GM21576 (cell line): ENCODE measurements around the gene CREBBP.

Experiments
- ATAC-seq: cut with Tn5 transposase; IDR thresholded peaks from one replicate; pipeline ENCODE4 v1.9.1; 2021; ENCODE audit warnings: mild to moderate bottlenecking, moderate library complexity; ENCODE audit not compliant: unreplicated experiment

The CREBBP gene

DNA sequence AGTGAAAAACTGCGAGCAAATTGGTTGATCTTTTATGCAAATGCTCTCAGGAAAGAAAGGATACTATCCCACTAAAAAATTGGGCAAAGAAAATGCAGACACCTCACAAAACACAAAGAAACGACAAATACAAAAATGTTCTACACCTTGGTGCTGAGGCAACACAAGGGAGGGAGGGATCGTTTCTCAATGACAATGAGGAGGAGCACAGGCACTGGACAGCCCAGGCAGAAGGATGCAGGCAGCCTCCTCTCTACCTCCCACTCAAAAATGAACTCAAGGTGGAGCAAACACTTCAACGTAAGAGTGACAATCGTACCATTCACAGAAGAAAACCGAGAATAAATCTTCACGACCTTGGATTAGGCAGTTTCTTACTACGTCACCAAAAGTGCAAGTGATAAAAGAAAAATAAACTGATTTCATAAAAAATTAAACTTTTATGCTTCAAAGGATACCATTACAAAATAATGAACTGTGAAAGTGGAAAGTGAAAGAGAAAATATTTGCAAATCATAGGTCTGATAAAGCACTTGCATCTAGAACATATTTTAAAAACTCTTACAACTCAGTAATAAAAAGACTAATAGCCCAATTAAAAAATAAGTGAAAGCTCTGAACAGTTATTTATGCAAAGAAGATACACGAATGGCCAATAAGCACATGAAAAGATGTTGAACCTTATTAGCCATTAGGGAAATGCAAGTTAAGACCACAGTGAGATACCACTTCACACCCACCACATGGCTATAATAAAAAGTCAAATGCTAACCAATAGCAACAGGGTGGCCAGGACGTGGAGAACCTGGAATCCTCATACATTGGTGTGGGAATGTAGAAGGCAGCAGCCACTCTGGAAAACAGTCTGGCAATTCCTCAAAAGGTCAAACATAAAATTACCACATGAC, 82.4 kb downstream of the CREBBP start:
- ATAC-seq, result no peak

DNA sequence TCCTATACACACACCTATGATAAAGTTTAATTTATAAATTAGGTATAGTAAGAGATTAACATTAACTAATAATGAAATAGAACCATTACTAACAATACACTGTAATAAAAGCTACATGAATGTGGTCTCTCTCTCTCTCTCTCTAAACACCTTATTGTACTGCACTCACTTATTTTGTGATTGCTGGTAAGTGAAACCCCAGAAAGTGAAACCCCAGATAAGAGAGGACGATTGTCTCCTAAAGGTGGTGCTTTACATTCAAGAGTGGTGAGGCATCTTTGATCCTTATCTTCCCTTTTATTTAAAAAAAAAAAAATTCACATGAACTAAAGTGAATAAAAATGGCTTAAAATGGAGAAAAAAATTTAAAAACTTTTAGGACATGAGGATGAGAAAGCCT, 83.0 kb downstream of the CREBBP start:
- peak; percentile 59 for ATAC-seq

- ATAC-seq, result no peak
Measured at GRCh38 chr16:3793161-3793576, 87.3 kb downstream of the CREBBP start.

- no peak for ATAC-seq
Measured at GRCh38 chr16:3792472-3793012, 88.0 kb downstream of the CREBBP start.

GRCh38 chr16:3791701-3792100, 88.8 kb downstream of the CREBBP start:
- ATAC-seq, result no peak

DNA sequence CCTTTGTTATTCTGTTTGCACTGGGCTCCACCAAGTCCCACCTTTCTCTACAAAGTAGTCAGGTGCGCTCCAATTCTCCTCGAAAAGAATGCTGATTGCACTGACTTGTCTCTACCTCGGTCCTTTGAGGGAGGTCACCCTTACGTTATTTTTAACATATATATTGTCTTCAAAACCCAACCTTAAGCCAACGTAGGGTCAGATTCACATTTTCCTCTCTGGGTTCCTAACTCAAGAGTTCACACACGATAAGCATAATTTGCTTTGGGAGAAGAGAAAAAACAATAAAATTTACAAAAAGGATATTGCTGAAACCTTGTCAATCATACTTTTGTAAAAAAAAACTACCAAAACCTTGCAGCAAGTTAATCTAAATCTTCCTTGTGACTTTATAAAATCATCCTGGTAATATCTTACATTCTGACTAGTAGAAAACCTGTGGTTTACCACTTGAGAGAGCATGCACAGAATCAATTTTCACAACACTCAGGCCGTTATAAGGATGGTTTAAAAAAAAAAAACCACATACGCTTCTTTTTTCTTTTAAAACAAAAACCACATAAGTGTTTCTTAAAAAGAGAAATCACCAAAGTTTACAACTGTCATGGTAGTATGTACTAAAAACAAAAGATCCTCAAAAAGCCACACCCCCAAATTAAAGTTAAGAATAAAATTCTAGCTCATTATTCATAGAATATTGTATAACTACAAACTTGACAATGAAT, 91.0 kb downstream of the CREBBP start:
- no peak for ATAC-seq

- no peak for ATAC-seq
Measured at GRCh38 chr16:3788711-3789374, 91.7 kb downstream of the CREBBP start.

DNA sequence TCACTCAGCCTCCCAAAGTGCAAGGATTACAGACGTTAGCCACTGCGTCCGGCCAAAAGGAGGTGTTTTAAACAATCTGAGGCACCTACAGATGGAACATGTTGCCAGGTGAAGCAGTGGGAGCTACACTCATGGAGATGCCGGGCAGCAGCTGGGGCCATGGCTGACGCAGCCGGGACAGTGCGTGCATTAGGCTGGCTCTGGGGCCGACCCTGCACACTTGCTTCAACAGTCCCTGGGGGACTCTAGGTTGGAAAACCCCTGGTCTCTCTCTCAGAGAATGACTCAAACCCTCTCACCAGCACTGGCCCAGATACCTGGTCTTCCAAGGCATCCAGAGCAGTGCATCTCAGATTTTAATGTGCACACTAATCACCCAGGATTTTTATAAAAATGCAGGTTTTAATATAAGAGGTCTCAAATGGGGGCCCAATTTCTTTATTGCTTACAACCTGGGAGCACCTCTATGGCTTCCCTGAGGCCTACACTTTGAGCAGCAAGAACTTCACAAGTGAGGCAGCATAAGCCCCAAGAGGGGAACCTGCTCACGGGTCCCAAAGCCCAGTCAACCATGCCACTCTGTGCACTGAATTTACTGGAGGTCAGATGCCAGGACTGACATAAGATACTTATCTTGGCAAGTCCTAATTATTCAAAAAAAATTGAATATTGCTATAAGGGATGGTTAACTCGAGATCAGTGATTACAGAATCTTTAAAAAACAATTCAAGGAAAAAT, 92.4 kb downstream of the CREBBP start:
- ATAC-seq, result no peak

- ATAC-seq, result no peak
Measured at GRCh38 chr16:3785413-3785812, 95.1 kb downstream of the CREBBP start.

DNA sequence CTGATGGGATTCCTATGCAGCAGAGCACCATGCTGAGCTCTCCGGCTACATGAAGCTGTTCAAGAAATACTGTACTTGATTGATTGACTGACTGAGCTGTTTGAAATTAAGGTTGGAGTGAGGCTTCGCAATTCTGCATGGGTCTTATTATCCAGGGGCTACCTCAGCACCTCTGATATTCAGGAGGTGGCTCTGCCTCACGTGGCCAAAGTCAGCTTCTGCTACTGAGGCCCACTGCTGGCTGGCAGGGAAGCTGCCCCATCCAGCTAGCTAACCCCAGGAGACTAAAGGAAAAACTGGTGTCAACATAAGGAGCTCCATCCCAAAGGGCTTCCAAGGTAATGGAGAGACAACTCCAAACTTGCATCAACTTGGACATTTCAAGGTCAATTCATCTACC, 97.0 kb downstream of the CREBBP start:
- ATAC-seq, result no peak

- ATAC-seq, result no peak
Measured at GRCh38 chr16:3782566-3782965, 97.9 kb downstream of the CREBBP start.

GRCh38 chr16:3781421-3781820, 99.1 kb downstream of the CREBBP start:
- no peak for ATAC-seq

- no peak for ATAC-seq
Measured at GRCh38 chr16:3780570-3780969, 99.9 kb downstream of the CREBBP start.

GRCh38 chr16:3776316-3776715, 104.2 kb downstream of the CREBBP start:
- no peak for ATAC-seq

DNA sequence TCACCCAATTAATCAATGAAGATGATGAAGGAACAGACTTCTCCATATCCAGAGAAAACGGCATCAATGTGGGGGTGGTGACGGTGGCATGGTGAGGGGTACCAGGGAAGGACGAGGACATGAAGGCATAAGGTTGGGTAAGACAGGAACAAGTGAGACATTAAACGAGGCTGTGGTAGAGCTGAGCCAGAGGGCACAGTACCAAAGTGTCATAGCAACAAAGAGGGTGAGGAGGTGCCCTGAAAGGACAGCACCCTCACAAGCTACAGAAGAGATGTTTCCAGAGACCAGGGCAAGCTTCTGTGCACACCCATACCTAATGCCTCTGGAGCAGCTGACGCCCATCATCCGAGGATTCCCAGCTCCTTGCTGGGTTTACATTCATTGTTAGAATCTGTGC, 105.7 kb downstream of the CREBBP start:
- no peak for ATAC-seq

- ATAC-seq, result no peak
Measured at GRCh38 chr16:3774156-3774767, 106.3 kb downstream of the CREBBP start.

DNA sequence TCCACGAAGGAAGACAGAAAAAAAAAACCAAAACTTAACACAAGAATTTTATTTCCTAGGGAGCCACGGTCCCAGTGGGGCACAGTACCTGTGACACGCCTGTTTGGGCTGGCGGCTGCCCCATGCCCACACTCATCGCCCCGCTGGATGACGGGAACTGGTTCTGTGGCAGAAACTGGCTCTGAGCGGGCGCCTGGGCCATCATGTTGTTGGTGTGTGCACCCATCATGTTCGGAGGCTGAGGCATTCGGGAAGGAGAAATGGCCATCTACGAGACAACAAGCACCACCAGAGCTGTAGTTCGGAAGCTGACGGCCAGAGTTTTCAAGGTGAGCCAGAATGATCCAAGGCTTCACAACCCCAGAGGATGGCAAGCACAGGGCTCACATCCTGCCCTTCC, 106.8 kb downstream of the CREBBP start:
- ATAC-seq, result no peak

DNA sequence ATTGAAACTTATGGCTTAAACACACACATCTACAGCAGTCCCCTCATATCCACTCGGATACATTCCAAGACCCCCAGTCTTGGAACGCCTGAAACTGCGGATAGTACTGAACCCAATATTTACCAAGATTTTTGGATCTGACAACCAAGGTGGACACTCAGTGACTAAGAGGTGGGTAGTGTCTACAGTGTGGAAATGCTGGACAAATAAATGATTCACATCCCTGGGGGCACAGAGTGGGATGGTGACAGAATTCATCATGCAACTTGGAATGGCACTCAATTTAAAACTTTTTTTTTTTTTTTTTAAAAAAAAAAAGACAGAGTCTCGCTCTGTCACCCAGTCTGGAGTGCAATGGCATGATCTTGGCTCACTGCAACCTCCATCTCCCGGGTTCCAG, 109.0 kb downstream of the CREBBP start:
- ATAC-seq, result no peak

- no peak for ATAC-seq
Measured at GRCh38 chr16:3770530-3770929, 110.0 kb downstream of the CREBBP start.

DNA sequence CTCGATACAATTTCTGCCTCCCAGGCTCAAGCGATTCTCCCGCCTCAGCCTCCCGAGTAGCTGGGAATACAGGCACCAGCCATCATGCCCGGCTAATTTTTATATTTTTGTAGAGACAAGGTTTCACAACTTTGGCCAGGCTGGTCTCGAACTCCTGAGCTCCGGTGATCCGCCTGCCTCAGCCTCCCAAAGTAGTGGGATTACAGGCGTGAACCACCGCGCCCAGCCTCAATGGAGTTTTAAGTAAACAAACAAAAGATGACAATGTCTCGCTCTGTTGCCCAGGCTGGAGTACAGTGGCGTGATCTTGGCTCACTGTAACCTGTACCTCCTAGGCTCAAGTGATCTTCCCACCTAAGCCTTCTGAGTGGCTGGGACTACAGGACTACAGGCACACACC, 110.6 kb downstream of the CREBBP start:
- ATAC-seq, result no peak
